ENCODE results near the gene PGM1. TPM values are rescaled to one million over a fixed set of nuclear protein-coding genes. Genes with fewer than 3 reads are reported as not detected.

PGM1 gene
- total and polyA plus RNA-seq, 2 of the 13 experiments (the other 11 are each of a cell fraction or from before 2014, with no cell fraction given) = 51.6 to 105 TPM

DNA sequence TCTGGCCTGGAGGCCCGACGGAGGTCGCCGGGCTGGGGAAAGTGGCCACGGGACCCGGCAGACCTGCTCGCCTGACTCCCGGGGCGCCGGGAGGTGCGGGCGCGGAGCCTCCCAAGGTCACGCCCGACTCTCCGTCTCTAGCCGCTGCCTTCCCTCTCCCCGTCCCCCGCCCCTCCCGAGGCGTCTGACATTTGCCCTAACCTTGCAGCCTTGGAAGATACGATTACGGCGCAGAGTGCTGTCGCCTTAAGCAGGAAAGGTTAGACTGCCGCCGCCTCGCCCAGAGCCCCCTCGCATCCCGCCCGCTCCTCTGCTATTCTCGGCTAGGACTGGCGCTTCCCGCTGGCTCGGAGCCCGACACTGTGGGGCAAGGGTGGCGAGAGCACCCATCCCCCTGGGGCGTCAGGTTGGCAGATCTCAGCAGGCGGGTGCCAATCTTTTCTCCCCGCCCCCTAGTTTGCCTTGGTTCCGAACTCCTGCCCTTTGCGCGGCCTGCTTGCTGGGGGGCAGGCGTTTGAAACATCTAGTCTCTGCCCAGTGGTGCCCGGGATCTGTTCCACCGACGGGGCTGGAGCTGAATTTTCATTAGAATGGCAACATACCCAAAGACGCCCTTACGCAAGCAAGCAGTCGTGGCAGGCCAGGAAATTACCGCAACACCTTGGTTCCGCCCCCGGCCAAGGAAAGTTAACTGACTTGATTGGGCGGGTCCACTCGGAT is 835 bp downstream of the PGM1 start (continued):
- TF ChIP-seq, protein P1, sequence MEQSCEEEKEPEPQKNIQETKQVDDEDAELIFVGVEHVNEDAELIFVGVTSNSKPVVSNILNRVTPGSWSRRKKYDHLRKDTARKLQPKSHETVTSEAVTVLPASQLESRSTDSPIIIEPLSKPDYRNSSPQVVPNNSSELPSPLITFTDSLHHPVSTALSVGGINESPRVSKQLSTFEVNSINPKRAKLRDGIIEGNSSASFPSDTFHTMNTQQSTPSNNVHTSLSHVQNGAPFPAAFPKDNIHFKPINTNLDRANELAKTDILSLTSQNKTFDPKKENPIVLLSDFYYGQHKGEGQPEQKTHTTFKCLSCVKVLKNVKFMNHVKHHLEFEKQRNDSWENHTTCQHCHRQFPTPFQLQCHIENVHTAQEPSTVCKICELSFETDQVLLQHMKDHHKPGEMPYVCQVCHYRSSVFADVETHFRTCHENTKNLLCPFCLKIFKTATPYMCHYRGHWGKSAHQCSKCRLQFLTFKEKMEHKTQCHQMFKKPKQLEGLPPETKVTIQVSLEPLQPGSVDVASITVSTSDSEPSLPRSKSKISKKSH (CRISPR knock-in tag; IDR thresholded peaks at IDR 0.05; ENCODE audit: borderline replicate concordance) = no peak
- TF ChIP-seq GTF3A (CRISPR knock-in tag; conservative IDR thresholded peaks at IDR 0.05) = no peak
- TF ChIP-seq MTF2 (CRISPR knock-in tag; IDR thresholded peaks at IDR 0.05; ENCODE audit: borderline replicate concordance) = 0 out of 2 replicates have a peak, but pooled peaks have one; percentile 15
- no peak for TF ChIP-seq ZNF619 (CRISPR knock-in tag; IDR thresholded peaks at IDR 0.05)
- TF ChIP-seq, protein P2, sequence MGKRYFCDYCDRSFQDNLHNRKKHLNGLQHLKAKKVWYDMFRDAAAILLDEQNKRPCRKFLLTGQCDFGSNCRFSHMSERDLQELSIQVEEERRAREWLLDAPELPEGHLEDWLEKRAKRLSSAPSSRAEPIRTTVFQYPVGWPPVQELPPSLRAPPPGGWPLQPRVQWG (CRISPR knock-in tag; IDR thresholded peaks at IDR 0.05; ENCODE audit: borderline replicate concordance, low read depth) = no peak
- no peak for TF ChIP-seq ZFP62 (CRISPR knock-in tag; IDR thresholded peaks at IDR 0.05)
- no peak for TF ChIP-seq ZNF431 (CRISPR knock-in tag; IDR thresholded peaks at IDR 0.05; ENCODE audit: borderline replicate concordance, low read depth)
- TF ChIP-seq HMG20B (CRISPR knock-in tag; conservative IDR thresholded peaks at IDR 0.05) = no peak
- TF ChIP-seq HNRNPUL1 (IDR thresholded peaks at IDR 0.05; ENCODE audit: low read depth, low read length) = no peak
- TF ChIP-seq, protein P3, sequence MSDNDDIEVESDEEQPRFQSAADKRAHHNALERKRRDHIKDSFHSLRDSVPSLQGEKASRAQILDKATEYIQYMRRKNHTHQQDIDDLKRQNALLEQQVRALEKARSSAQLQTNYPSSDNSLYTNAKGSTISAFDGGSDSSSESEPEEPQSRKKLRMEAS (IDR thresholded peaks at IDR 0.05) = no peak
- TF ChIP-seq JARID2 (CRISPR knock-in tag; IDR thresholded peaks at IDR 0.05; ENCODE audit: insufficient replicate concordance) = no peak
- no peak for TF ChIP-seq ZNF615 (CRISPR knock-in tag; IDR thresholded peaks at IDR 0.05; ENCODE audit: borderline replicate concordance)
- TF ChIP-seq, protein P4, sequence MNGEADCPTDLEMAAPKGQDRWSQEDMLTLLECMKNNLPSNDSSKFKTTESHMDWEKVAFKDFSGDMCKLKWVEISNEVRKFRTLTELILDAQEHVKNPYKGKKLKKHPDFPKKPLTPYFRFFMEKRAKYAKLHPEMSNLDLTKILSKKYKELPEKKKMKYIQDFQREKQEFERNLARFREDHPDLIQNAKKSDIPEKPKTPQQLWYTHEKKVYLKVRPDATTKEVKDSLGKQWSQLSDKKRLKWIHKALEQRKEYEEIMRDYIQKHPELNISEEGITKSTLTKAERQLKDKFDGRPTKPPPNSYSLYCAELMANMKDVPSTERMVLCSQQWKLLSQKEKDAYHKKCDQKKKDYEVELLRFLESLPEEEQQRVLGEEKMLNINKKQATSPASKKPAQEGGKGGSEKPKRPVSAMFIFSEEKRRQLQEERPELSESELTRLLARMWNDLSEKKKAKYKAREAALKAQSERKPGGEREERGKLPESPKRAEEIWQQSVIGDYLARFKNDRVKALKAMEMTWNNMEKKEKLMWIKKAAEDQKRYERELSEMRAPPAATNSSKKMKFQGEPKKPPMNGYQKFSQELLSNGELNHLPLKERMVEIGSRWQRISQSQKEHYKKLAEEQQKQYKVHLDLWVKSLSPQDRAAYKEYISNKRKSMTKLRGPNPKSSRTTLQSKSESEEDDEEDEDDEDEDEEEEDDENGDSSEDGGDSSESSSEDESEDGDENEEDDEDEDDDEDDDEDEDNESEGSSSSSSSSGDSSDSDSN (CRISPR knock-in tag; IDR thresholded peaks at IDR 0.05) = peak; percentile 64; the same call in 1 of the 2 replicates
- TF ChIP-seq, protein P5, sequence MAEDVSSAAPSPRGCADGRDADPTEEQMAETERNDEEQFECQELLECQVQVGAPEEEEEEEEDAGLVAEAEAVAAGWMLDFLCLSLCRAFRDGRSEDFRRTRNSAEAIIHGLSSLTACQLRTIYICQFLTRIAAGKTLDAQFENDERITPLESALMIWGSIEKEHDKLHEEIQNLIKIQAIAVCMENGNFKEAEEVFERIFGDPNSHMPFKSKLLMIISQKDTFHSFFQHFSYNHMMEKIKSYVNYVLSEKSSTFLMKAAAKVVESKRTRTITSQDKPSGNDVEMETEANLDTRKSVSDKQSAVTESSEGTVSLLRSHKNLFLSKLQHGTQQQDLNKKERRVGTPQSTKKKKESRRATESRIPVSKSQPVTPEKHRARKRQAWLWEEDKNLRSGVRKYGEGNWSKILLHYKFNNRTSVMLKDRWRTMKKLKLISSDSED (CRISPR knock-in tag; IDR thresholded peaks at IDR 0.05) = no peak
- no peak; the same call in 1 of the 2 replicates for TF ChIP-seq DR1 (CRISPR knock-in tag; IDR thresholded peaks at IDR 0.05)
- TF ChIP-seq, protein P6, sequence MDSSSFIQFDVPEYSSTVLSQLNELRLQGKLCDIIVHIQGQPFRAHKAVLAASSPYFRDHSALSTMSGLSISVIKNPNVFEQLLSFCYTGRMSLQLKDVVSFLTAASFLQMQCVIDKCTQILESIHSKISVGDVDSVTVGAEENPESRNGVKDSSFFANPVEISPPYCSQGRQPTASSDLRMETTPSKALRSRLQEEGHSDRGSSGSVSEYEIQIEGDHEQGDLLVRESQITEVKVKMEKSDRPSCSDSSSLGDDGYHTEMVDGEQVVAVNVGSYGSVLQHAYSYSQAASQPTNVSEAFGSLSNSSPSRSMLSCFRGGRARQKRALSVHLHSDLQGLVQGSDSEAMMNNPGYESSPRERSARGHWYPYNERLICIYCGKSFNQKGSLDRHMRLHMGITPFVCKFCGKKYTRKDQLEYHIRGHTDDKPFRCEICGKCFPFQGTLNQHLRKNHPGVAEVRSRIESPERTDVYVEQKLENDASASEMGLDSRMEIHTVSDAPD (CRISPR knock-in tag; IDR thresholded peaks at IDR 0.05) = no peak
- TF ChIP-seq SP5 (CRISPR knock-in tag; IDR thresholded peaks at IDR 0.05; ENCODE audit: borderline replicate concordance, low read depth) = no peak; the same call in 1 of the 2 replicates
- TF ChIP-seq MIXL1 (CRISPR knock-in tag; IDR thresholded peaks at IDR 0.05) = no peak
- TF ChIP-seq, protein P7, sequence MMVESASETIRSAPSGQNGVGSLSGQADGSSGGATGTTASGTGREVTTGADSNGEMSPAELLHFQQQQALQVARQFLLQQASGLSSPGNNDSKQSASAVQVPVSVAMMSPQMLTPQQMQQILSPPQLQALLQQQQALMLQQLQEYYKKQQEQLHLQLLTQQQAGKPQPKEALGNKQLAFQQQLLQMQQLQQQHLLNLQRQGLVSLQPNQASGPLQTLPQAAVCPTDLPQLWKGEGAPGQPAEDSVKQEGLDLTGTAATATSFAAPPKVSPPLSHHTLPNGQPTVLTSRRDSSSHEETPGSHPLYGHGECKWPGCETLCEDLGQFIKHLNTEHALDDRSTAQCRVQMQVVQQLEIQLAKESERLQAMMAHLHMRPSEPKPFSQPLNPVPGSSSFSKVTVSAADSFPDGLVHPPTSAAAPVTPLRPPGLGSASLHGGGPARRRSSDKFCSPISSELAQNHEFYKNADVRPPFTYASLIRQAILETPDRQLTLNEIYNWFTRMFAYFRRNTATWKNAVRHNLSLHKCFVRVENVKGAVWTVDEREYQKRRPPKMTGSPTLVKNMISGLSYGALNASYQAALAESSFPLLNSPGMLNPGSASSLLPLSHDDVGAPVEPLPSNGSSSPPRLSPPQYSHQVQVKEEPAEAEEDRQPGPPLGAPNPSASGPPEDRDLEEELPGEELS (CRISPR knock-in tag; IDR thresholded peaks at IDR 0.05) = no peak
- TF ChIP-seq ZNF552 (CRISPR knock-in tag; IDR thresholded peaks at IDR 0.05; ENCODE audit: borderline replicate concordance) = no peak

All from HepG2 (cell line).